H1 (cell line): ENCODE results near the gene PLXDC2. TPM values are rescaled to one million over a fixed set of nuclear protein-coding genes. Genes with fewer than 3 reads are reported as not detected.

Experiments used
- CTCF ChIA-PET: fragments of 300-600 bp; sonication (Branson Sonifier 250); formaldehyde crosslinking; loops from one replicate; lab custom pipeline; 2021; ENCODE audit not compliant: partially characterized antibody; lab: Charles Lee
- POLR2A ChIA-PET: fragments of 300-600 bp; sonication (Branson Sonifier 250); formaldehyde crosslinking; loops from one replicate; lab custom pipeline; 2021; ENCODE audit warnings: inconsistent platforms; ENCODE audit not compliant: partially characterized antibody; lab: Charles Lee
- DNase-seq, 2 experiments: peaks; one replicate each; pipeline versions ENCODE4 v3.0.0 to v3.0.0-alpha.2; 2010 to 2022; ENCODE audit warnings: low spot score in 2 of 2, low read depth in 1 of 2, mixed read lengths in 1 of 2
- FAIRE-seq: peaks from 2 replicates; lab custom pipeline; 2011; peaks lifted over from hg19 to GRCh38; lab: Jason Lieb, UNC
- H2AFZ ChIP-seq: 2 replicates; pipeline ENCODE4 v1.8.1; 2012; ENCODE audit warnings: low read length, inconsistent platforms
- H2AK5ac ChIP-seq: 2 replicates; pipeline ENCODE4 v1.6.1; 2013; ENCODE audit warnings: low read depth, low read length
- H2BK120ac ChIP-seq: replicated peaks from 2 replicates; pipeline ENCODE3; 2013; ENCODE audit warnings: low read depth, low read length, inconsistent platforms
- H2BK12ac ChIP-seq: 2 replicates; pipeline ENCODE4 v1.6.1; 2013; ENCODE audit warnings: low read depth, low read length
- H2BK15ac ChIP-seq: 2 replicates; pipeline ENCODE4 v1.6.1; 2013; ENCODE audit warnings: low read length
- H2BK20ac ChIP-seq: 2 replicates; pipeline ENCODE4 v1.6.1; 2013; ENCODE audit warnings: low read length
- H2BK5ac ChIP-seq: 2 replicates; pipeline ENCODE4 v1.6.1; 2013; ENCODE audit warnings: low read depth, low read length
- H3K14ac ChIP-seq: 2 replicates; pipeline ENCODE4 v1.6.1; 2013; ENCODE audit warnings: inconsistent platforms; ENCODE audit not compliant: insufficient read length
- H3K18ac ChIP-seq: 2 replicates; pipeline ENCODE4 v1.6.1; 2013; ENCODE audit warnings: low read length; ENCODE audit errors: extremely low read depth
- H3K23ac ChIP-seq: 2 replicates; pipeline ENCODE4 v1.6.1; 2013; ENCODE audit warnings: inconsistent platforms; ENCODE audit not compliant: insufficient read length
- H3K23me2 ChIP-seq: 2 replicates; pipeline ENCODE4 v1.6.1; 2013; ENCODE audit warnings: low read depth, low read length
- H3K27ac ChIP-seq: 2 replicates; pipeline ENCODE4 v1.6.1; 2011; ENCODE audit warnings: low read depth, low read length, inconsistent platforms
- H3K27me3 ChIP-seq, 4 experiments: replicated peaks in 1 of 4; 1 replicate in 1 of 4; 2 replicates in 3 of 4; pipeline versions ENCODE4 v1.6.1 to v1.8.1; 2011 to 2013; ENCODE audit warnings: low read length in 3 of 4, mild to moderate bottlenecking in 3 of 4, inconsistent platforms in 2 of 4, mixed read lengths in 2 of 4, moderate library complexity in 1 of 4; ENCODE audit not compliant: control insufficient read depth in 3 of 4, insufficient read depth in 3 of 4; ENCODE audit errors: extremely low read depth in 1 of 4
- H3K36me3 ChIP-seq, 4 experiments: 2 replicates each; pipeline versions ENCODE4 v1.6.1 to v1.8.1; 2011 to 2013; ENCODE audit warnings: mild to moderate bottlenecking in 4 of 4, low read length in 3 of 4, moderate library complexity in 2 of 4, control low read depth in 1 of 4, inconsistent platforms in 1 of 4; ENCODE audit not compliant: insufficient read depth in 4 of 4, control insufficient read depth in 2 of 4
- H3K4ac ChIP-seq: replicated peaks from 2 replicates; pipeline ENCODE3; 2013; ENCODE audit warnings: low read length, low read depth, mixed read lengths, inconsistent platforms; ENCODE audit not compliant: insufficient read length
- H3K4me1 ChIP-seq, 4 experiments: replicated peaks in 1 of 4; 1 replicate in 1 of 4; 2 replicates in 3 of 4; pipeline versions ENCODE4 v1.6.1 to v1.8.1; 2011 to 2013; ENCODE audit warnings: low read length in 3 of 4, inconsistent platforms in 2 of 4, mixed read lengths in 1 of 4; ENCODE audit not compliant: insufficient read depth in 4 of 4, control insufficient read depth in 3 of 4
- H3K4me2 ChIP-seq, 2 experiments: 2 replicates each; pipeline versions ENCODE4 v1.6.1 to v1.8.1; 2011 to 2013; ENCODE audit warnings: low read depth in 2 of 2, low read length in 2 of 2, control low read depth in 1 of 2, inconsistent platforms in 1 of 2, mild to moderate bottlenecking in 1 of 2; ENCODE audit not compliant: insufficient read depth in 1 of 2
- H3K4me3 ChIP-seq, 4 experiments: fragments of 200-600, 300-600 bp in 1 of 4; sonication (generic), shearing (Covaris generic), sonication (Bioruptor Twin) in 1 of 4; 2 replicates each; pipeline versions ENCODE4 v1.5.1 to v1.8.1; 2011 to 2016; ENCODE audit warnings: low read length in 4 of 4, low read depth in 3 of 4, control low read depth in 2 of 4, inconsistent platforms in 2 of 4, mild to moderate bottlenecking in 2 of 4, mixed read lengths in 1 of 4, moderate library complexity in 1 of 4; ENCODE audit not compliant: insufficient read depth in 2 of 4; ENCODE audit errors: extremely low read depth in 1 of 4
- H3K56ac ChIP-seq: replicated peaks from 2 replicates; pipeline ENCODE3; 2013; ENCODE audit warnings: low read depth, mild to moderate bottlenecking, mixed read lengths, low read length, inconsistent platforms; ENCODE audit not compliant: insufficient read length
- H3K79me1 ChIP-seq: 2 replicates; pipeline ENCODE4 v1.6.1; 2013; ENCODE audit warnings: low read depth, low read length, control low read depth
- H3K79me2 ChIP-seq, 2 experiments: 2 replicates each; pipeline versions ENCODE4 v1.6.1 to v1.8.1; 2012 to 2013; ENCODE audit warnings: low read length in 2 of 2, mild to moderate bottlenecking in 2 of 2, inconsistent platforms in 1 of 2; ENCODE audit not compliant: insufficient read depth in 2 of 2, control insufficient read depth in 1 of 2
- H3K9ac ChIP-seq, 4 experiments: replicated peaks in 1 of 4; 1 replicate in 1 of 4; 2 replicates in 3 of 4; pipeline versions ENCODE4 v1.6.1 to v1.8.1; 2011 to 2013; ENCODE audit warnings: low read depth in 3 of 4, low read length in 3 of 4, control low read depth in 2 of 4, mild to moderate bottlenecking in 2 of 4, moderate library complexity in 2 of 4, inconsistent platforms in 1 of 4; ENCODE audit errors: extremely low read depth in 1 of 4
- H3K9me3 ChIP-seq, 2 experiments: 2 replicates each; pipeline versions ENCODE4 v1.6.1 to v1.8.1; 2012 to 2013; ENCODE audit warnings: mild to moderate bottlenecking in 2 of 2, moderate library complexity in 2 of 2, control low read depth in 1 of 2, inconsistent platforms in 1 of 2, low read depth in 1 of 2, low read length in 1 of 2, mixed read lengths in 1 of 2; ENCODE audit not compliant: insufficient read depth in 2 of 2
- H4K20me1 ChIP-seq, 2 experiments: replicated peaks in 1 of 2; 2 replicates each; pipeline versions ENCODE3 to v1.8.1; 2011 to 2013; ENCODE audit warnings: inconsistent platforms in 2 of 2, low read length in 2 of 2, mild to moderate bottlenecking in 1 of 2; ENCODE audit not compliant: insufficient read depth in 2 of 2, control insufficient read depth in 1 of 2
- H4K5ac ChIP-seq: 2 replicates; pipeline ENCODE4 v1.6.1; 2013; ENCODE audit warnings: low read length, low read depth, mixed read lengths, inconsistent platforms; ENCODE audit not compliant: insufficient read length
- H4K8ac ChIP-seq: 2 replicates; pipeline ENCODE4 v1.8.0; 2013; ENCODE audit warnings: mild to moderate bottlenecking, moderate library complexity, low read length, inconsistent platforms; ENCODE audit not compliant: insufficient read depth; ENCODE audit errors: extremely low read depth
- H4K91ac ChIP-seq: replicated peaks from 2 replicates; pipeline ENCODE3; 2013; ENCODE audit warnings: low read length, mixed read lengths, inconsistent platforms; ENCODE audit not compliant: insufficient read length
- ATF2 ChIP-seq: IDR thresholded peaks from 2 replicates; pipeline ENCODE4 v1.6.1; 2012; ENCODE audit warnings: low read length, inconsistent platforms
- CHD2 ChIP-seq: IDR thresholded peaks from 2 replicates; pipeline ENCODE4 v1.6.1; 2012; ENCODE audit warnings: low read length, improper control_type of control experiment
- CTBP2 ChIP-seq: IDR thresholded peaks from 2 replicates; pipeline ENCODE4 v1.7.0; 2011; ENCODE audit warnings: borderline replicate concordance, mild to moderate bottlenecking, moderate library complexity, mixed read lengths, low read length; ENCODE audit not compliant: insufficient read depth, insufficient read length
- FOSL1 ChIP-seq: IDR thresholded peaks from 2 replicates; pipeline ENCODE4 v1.6.1; 2011; ENCODE audit warnings: mild to moderate bottlenecking, low read depth, low read length, moderate library complexity; ENCODE audit not compliant: insufficient read depth
- GABPA ChIP-seq: IDR thresholded peaks from 2 replicates; pipeline ENCODE4 v1.6.1; 2011; ENCODE audit warnings: mild to moderate bottlenecking, low read length, moderate library complexity, borderline replicate concordance; ENCODE audit not compliant: insufficient read depth
- HDAC2 ChIP-seq, 2 experiments: fragments of 300-600 bp in 1 of 2; sonication (generic) in 1 of 2; IDR thresholded peaks; 2 replicates each; pipeline ENCODE4 v1.6.1; 2011 to 2012; ENCODE audit warnings: low read depth in 2 of 2, low read length in 2 of 2, mild to moderate bottlenecking in 2 of 2, moderate library complexity in 2 of 2, borderline replicate concordance in 1 of 2, inconsistent platforms in 1 of 2
- MAFK ChIP-seq: IDR thresholded peaks from 2 replicates; pipeline ENCODE4 v1.6.1; 2012; ENCODE audit warnings: low read depth, mild to moderate bottlenecking, improper control_type of control experiment, low read length
- RAD21 ChIP-seq, 2 experiments: IDR thresholded peaks in 1 of 2; conservative IDR thresholded peaks in 1 of 2; 2 replicates each; pipeline ENCODE4 v1.6.1; 2011; ENCODE audit warnings: low read depth in 2 of 2, low read length in 2 of 2, improper control_type of control experiment in 1 of 2, inconsistent platforms in 1 of 2, mild to moderate bottlenecking in 1 of 2, moderate library complexity in 1 of 2
- SP2 ChIP-seq: IDR thresholded peaks from 2 replicates; pipeline ENCODE4 v1.6.1; 2012; ENCODE audit warnings: mild to moderate bottlenecking, low read length, inconsistent platforms
- SP4 ChIP-seq: IDR thresholded peaks from 2 replicates; pipeline ENCODE4 v1.6.1; 2012; ENCODE audit warnings: low read length, inconsistent platforms
- WGBS, 2 experiments: shearing (Covaris generic) in 1 of 2; methylation state at CpG; one replicate each; pipeline versions ENCODE4 v1.1.6 to v1.1.7; 2013 to 2015; ENCODE audit warnings: low lambda C conversion rate in 2 of 2, mixed read lengths in 2 of 2, inconsistent platforms in 1 of 2, low coverage in 1 of 2, missing lambda C conversion rate in 1 of 2; ENCODE audit not compliant: insufficient replicate concordance in 2 of 2, insufficient coverage in 1 of 2, insufficient read length in 1 of 2; ENCODE audit errors: extremely low coverage in 1 of 2, missing lambda C conversion rate in 1 of 2; 5-methylcytosine and 5-hydroxymethylcytosine counted together
- polyA plus RNA-seq, 7 experiments: library from polyadenylated mRNA; depleted of rRNA in 3 of 7; stranded (reverse) in 5 of 7; unstranded in 2 of 7; fragments of >200 nt in 5 of 7; fragments of 200-250 nt in 2 of 7; gene quantifications; 1 replicate in 5 of 7; 2 replicates in 1 of 7; 4 replicates in 1 of 7; pipeline versions ENCODE4 v1.2.1 to v1.2.3, GENCODE V29; 2011 to 2013; ENCODE audit warnings: missing spikeins in 2 of 7, mixed read lengths in 2 of 7
- total RNA-seq: library from RNA; stranded (reverse); fragmentation: NEBNext Ultra II Directional; extraction: Animal tissue kit (Norgen Biotek cat#: 25700); gene quantifications from 2 replicates; pipeline ENCODE4 v1.2.1, GENCODE V29; 2021
- TF ChIP-seq, protein P1 (sequence below): IDR thresholded peaks from 2 replicates; pipeline ENCODE4 v1.6.1; 2012; ENCODE audit warnings: inconsistent platforms

PLXDC2 gene
- total and polyA plus RNA-seq, 2 of the 8 experiments (the other 6 are each of a cell fraction or from before 2014, with no cell fraction given): 23.0 to 40.5 TPM

- ChIA-PET CTCF (interaction anchor here (0.6 to 1.1 kb wide), 2 partner anchors 68 to 284 kb away, joined by 3 read pairs; no protein-coding TSS in a partner anchor), POLR2A (interaction anchor here (1.2 to 1.5 kb wide), 2 partner anchors 10 to 57 kb away, joined by 3 to 4 read pairs; no protein-coding TSS in a partner anchor)
- TF ChIP-seq GABPA (no peak), HDAC2 (IDR thresholded peaks at IDR 0.05; ENCODE audit: borderline replicate concordance in 1 of 2, low read depth in 2 of 2, low read length in 2 of 2) (no peak), SP2 (no peak), FOSL1 (no peak), ATF2 (no peak), CHD2 (no peak), SP4 (no peak), MAFK (no peak), RAD21 (IDR thresholded peaks at IDR 0.05 in 1 of 2, conservative IDR thresholded peaks at IDR 0.05 in 1 of 2; ENCODE audit: low read depth in 2 of 2, low read length in 2 of 2) (no peak), CTBP2 (no peak)
- TF ChIP-seq, protein P1, sequence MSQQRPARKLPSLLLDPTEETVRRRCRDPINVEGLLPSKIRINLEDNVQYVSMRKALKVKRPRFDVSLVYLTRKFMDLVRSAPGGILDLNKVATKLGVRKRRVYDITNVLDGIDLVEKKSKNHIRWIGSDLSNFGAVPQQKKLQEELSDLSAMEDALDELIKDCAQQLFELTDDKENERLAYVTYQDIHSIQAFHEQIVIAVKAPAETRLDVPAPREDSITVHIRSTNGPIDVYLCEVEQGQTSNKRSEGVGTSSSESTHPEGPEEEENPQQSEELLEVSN: no peak
Measured at GRCh38 chr10:20158086-20158485, 341.9 kb downstream of the PLXDC2 start.

More at GRCh38 chr10:20158086-20158485, 341.9 kb downstream of the PLXDC2 start:
- Histone ChIP-seq H3K4ac (no peak overlapping the region), H3K79me2 (no peaks in the 10 kb centered on the region), H3K79me1 (no peaks in the 10 kb centered on the region), H3K23me2 (no peaks in the 10 kb centered on the region), H2BK12ac (no peak overlapping the region), H3K23ac (no peak overlapping the region), H3K4me3 (no peak overlapping the region), H4K8ac (no peak overlapping the region), H3K4me1 (peaks cover 0 to 2% (median under 1%) of the 10 kb centered on the region in 4 experiments; a peak in 2 of 7 replicates), H3K36me3 (no peaks in the 10 kb centered on the region), H4K5ac (no peak overlapping the region), H2BK15ac (no peak overlapping the region), H3K27me3 (no peaks in the 10 kb centered on the region), H2BK120ac (no peak overlapping the region), H4K20me1 (no peaks in the 10 kb centered on the region), H3K14ac (no peak overlapping the region), H3K9me3 (no peaks in the 10 kb centered on the region), H3K18ac (no peak overlapping the region), H3K56ac (no peak overlapping the region), H2BK20ac (no peak overlapping the region), H2AK5ac (no peak overlapping the region), H3K4me2 (no peak overlapping the region), H4K91ac (no peak overlapping the region), H3K9ac (no peak overlapping the region), H2AFZ (no peak overlapping the region), H2BK5ac (no peak overlapping the region), H3K27ac (no peak overlapping the region)
- 92% methylated on average over 4 of the region's 4 CpGs; no CpG with 5 or more reads in 1 of the 2 experiments for WGBS, 2 experiments
- DNase-seq: no peak
- FAIRE-seq: no peak
